Liver (tissue), 2 donors: ENCODE results near the gene PDCL2.

Experiments
- CTCF ChIP-seq: fragments of 150-350 bp; IDR thresholded peaks from 2 replicates; pipeline ENCODE4 v1.5.1; 2017; ENCODE audit warnings: improper control_type of control experiment, low read depth, low read length; ENCODE audit not compliant: missing input control
- YY1 ChIP-seq: IDR thresholded peaks from 2 replicates; pipeline ENCODE4 v1.6.1; 2016; ENCODE audit warnings: antibody characterized with exemption, mild to moderate bottlenecking
- donor health status: healthy.

- TF ChIP-seq CTCF (peak; percentile 45), YY1 (no peak)
These were observed 45.1 kb downstream of the PDCL2 start, which contains the start of gene CLOCK for GRCh38 chr4:55546756-55547465.
